ENCODE data around the gene PARVA.

Gene PARVA

GRCh38 chr11:12534549-12534948, 157.2 kb downstream of the PARVA start:
- no peak for DNase-seq

DNA sequence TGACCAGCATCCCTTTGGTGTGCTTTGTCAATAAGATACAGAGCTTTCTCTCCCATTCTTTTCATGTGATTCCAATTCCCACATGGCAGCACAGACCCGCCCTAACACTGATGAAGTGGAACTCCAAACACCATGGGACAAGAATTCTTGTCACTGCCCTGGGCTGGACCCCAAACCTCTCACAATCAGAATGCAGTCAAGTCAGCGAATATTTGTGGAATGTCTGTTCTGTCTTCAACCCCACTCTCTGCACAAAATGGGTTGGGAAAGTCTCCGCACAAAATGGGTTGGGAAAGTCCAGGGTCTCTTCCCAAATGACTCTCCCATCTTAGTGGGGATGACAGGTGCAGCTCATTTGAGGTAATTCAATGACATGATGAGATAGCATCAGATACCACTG, 157.9 kb downstream of the PARVA start:
- no peak for DNase-seq

DNA sequence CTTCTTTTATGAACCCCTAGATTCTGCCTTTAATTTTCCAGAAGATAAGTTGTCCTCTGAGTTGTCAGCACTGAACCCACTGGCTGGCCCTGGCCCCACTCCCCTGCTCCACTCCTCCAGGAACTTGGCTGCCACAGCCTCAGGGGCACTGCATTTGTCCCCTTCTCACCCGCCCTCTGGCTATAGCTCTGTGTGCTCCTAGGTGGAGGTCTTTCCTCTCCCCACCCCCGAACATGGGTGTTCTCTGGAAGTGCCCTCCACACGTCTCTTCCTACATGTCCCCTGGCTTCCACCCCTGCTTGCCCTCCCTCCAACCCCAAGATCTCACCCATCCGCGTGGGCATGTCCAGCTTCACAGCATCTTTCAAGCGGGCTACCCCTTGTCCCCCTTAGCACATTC, 159.2 kb downstream of the PARVA start:
- no peak for DNase-seq

DNA sequence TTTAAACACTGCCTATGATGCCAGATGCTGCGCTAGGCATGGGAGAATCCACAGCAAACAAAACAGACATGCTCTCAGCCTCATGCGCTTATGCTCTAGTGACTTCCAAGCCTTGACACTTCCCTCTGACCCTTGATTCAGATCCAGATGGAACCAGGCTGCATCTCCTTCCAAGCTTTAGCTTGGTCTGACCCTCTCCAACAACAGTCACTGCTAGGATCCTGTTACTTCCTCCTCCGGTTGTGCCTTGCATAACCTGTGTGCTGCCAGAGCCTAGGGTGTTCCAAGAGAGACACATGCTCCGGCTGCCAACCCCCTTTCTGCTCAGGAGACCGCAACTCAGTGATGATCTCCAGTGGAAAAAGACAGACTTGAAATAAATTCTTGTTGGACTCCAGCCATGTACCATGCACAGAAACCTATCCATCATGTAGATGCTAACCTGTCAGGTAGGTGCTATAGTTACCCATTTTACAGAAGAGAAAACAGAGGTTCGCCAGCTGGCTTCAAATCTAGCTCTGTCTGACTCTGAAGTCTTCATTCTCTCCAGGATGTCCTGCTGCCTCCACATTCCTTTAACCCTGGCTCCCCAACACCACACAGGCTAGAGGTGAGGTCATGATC, 160.5 kb downstream of the PARVA start:
- no peak for DNase-seq

- no peak for DNase-seq
Observed at GRCh38 chr11:12538889-12539421, 161.6 kb downstream of the PARVA start.

GRCh38 chr11:12539572-12539971, 162.2 kb downstream of the PARVA start:
- DNase-seq = no peak

GRCh38 chr11:12540075-12540680, 162.8 kb downstream of the PARVA start:
- DNase-seq = no peak

DNA sequence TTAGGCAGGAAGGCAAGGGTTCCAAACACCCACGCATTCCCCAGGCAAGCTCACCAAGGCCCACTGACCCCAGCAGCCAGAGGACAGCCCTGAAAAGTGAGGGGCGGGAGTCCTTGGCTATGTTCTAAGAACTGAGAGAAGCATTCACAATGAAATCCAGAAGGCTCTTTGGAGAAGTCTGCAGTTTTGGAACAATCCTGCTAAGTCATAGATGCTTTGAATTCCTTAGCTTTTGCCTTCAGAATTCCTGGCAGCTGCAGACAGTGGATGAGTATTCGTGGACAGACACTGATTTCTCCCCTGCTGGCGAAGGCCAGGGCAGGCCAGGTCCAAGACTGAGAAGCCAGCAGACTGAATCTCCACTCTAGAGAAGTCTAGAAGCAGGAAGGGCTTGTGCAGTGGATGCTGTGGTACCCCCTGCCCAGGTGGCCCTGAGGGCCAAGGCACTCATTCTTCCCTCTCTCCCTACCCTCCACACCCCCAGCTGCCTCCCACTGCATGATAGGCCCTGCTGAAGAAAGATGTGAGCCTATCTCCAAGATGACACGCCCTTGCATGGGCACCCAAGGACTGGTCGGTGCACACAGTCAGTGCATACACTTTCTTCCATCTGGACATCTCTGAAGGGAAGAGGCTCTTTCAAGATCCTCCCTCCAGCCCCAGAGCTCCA, 163.7 kb downstream of the PARVA start:
- no peak for DNase-seq

- no peak for DNase-seq
Observed at GRCh38 chr11:12541583-12542151, 164.3 kb downstream of the PARVA start.

GRCh38 chr11:12542186-12542935, 165.0 kb downstream of the PARVA start:
- no peak for DNase-seq

- no peak for DNase-seq
Observed at GRCh38 chr11:12543596-12544415, 166.4 kb downstream of the PARVA start.

DNA sequence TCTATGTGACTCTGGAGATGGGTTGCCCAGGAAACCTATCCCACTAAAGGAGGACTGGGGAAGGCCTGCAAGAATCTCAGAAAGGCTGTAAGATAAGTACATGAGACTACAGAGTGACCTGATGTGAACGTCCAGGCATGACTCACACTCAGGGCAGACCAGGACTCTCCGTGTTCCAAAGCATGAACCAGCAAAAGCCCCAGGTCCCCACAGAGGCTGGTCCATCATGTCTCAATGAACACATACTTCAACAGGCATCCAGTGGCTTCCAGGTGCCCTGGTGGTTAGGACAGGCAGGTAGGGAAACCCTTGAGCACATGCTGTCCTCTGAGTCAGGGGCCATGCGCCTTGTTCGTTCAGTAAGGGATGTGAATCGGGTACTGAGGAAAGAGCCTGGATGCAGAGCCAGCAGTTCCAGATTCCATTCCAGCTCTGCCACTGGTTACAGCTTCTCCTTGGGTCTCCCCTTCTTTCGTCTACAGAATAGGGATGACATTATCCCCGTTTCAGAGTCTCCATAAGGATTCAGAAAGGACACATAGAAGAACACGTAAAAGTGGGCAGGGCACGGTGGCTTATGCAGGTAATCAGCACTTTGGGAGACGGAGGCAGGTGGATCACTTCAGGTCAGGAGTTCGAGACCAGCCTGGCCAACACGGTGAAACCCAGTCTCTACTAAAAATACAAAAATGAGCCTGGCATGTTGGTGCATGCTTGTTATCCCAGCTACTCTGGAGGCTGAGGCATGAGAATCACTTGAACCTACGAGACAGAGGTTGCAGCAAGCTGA, 167.8 kb downstream of the PARVA start:
- no peak for DNase-seq

DNA sequence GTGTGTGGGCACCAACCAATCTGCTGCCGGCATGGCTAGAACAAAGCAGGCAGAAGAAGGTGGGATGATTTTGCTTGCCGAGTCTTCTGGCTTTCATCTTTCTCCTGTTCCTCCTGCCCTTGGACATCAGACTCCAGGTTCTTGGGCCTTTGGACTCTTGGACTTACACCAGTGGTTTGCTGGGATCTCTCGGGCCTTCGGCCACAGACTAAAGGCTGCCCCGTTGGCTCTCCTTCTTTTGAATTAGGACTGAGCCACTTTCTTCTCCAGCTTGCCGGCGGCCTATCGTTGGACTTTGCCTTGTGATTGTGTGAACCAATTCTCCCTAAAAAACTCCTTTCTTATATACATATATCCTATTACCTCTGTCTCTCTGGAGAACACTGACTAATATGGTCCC, 168.8 kb downstream of the PARVA start:
- DNase-seq = no peak

DNA sequence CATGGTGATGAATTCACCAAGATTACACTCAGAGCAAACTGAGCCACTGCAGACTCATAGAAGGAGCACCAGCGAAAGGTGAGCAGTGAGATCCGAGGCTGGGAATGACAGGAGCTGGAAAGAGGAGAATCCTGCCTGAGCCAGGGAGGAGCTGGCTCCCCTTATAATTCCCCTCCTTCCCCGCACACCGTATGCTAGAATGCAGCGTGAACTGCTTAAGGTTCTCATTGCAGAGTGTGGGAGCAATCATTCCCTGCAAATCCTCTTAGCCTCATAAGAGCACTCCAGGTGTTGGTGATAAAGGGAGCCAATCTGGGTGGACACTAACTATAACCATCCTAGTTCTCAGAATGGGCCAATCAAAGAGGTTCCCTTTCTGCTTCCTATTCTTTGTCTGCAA, 169.3 kb downstream of the PARVA start:
- peak; percentile 90 for DNase-seq

DNA sequence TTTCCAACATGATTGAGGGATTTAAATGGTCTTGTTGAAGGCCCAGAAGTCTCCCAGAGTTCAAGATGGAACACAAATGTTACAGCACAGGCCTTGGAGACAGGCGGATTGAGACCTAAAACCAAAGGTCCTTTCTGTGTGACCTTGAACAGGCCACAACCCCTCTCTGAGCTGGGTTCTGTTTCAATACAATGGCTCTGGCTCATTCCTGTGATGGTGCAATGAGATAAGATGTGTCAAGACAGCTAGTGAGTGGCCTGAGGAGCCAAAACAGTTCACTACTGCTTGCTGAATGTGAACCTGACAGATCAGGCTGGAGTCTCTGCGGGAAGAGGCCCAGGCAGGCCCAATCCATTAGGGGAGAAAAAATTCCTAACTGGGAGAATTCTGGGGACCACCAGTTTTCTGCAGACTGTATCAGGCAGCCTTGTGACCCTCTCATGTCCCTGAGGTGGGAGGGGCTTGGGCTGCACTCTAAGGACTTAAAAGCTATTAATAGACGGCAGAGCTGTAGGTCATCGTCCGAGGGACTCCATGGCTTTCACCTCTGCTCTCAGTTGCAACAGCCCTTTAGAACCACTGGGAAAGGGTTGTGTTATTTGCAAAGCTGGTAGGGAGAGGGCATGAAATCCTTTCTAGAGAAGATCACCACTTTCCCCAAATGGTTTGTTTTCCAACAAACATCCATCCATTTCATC, 170.7 kb downstream of the PARVA start:
- DNase-seq = no peak

GRCh38 chr11:12552692-12553091, 175.3 kb downstream of the PARVA start:
- no peak for DNase-seq

GRCh38 chr11:12554122-12554521, 176.8 kb downstream of the PARVA start:
- DNase-seq = no peak

DNA sequence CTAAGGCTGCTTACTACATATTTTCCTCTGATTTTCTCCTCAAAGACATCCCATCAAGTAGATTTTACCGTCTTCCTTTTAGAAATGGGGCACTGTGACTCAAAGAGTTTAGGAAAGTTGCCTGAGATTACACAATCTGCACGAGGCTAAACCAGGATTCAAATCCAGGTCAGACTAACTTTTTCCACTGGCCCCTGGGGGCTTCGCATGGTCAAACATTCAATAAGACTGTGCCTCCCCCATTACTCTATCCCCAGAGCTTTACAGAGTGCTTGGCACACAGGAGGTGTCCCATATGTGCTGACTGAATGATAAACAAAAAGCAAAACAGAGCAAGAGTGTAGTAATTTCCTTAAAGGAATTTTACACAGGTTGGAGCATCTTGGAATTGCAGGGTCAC, 178.8 kb downstream of the PARVA start:
- no peak for DNase-seq

GRCh38 chr11:12556788-12557384, 179.5 kb downstream of the PARVA start:
- no peak for DNase-seq

GRCh38 chr11:12559011-12559410, 181.6 kb downstream of the PARVA start:
- no peak for DNase-seq
